ENCODE results near the gene GRK4.
"Not testable (repeated sequence)": the region's sequence is repeated elsewhere in the genome, so short reads cannot be mapped to it uniquely, and the experiment has no call there.

DNA sequence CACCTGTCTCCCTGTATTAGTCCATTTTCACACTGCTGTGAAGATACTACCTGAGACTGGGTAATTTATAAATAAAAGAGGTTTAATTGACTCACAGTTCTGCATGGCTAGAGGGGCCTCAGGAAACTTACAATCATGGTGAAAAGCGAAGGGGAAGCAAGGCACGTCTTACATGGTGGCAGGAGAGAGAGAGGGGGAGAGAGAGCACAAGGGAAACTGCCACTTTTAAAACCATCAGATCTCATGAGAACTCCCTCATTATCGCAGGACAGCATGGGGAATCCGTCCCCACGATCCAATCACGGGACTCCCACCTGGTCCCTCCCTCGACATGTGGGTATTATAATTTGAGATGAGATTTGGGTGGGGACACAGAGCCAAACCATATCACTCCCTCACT, 20.3 kb downstream of the GRK4 start:
- TF ChIP-seq, protein P1, sequence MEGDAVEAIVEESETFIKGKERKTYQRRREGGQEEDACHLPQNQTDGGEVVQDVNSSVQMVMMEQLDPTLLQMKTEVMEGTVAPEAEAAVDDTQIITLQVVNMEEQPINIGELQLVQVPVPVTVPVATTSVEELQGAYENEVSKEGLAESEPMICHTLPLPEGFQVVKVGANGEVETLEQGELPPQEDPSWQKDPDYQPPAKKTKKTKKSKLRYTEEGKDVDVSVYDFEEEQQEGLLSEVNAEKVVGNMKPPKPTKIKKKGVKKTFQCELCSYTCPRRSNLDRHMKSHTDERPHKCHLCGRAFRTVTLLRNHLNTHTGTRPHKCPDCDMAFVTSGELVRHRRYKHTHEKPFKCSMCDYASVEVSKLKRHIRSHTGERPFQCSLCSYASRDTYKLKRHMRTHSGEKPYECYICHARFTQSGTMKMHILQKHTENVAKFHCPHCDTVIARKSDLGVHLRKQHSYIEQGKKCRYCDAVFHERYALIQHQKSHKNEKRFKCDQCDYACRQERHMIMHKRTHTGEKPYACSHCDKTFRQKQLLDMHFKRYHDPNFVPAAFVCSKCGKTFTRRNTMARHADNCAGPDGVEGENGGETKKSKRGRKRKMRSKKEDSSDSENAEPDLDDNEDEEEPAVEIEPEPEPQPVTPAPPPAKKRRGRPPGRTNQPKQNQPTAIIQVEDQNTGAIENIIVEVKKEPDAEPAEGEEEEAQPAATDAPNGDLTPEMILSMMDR (conservative IDR thresholded peaks at IDR 0.05; ENCODE audit: low read length): not testable (repeated sequence)
- TF ChIP-seq EZH2phosphoT487 (IDR thresholded peaks at IDR 0.05; ENCODE audit: borderline replicate concordance): not testable (repeated sequence)

Measured in Loucy (cell line).